EH (cell line): Measurements from ENCODE around the gene DNMT3A.

Source experiments
- DNase-seq: peaks from one replicate; pipeline ENCODE4 v3.0.0-alpha.2; 2015; ENCODE audit warnings: low read depth

Gene DNMT3A

DNA sequence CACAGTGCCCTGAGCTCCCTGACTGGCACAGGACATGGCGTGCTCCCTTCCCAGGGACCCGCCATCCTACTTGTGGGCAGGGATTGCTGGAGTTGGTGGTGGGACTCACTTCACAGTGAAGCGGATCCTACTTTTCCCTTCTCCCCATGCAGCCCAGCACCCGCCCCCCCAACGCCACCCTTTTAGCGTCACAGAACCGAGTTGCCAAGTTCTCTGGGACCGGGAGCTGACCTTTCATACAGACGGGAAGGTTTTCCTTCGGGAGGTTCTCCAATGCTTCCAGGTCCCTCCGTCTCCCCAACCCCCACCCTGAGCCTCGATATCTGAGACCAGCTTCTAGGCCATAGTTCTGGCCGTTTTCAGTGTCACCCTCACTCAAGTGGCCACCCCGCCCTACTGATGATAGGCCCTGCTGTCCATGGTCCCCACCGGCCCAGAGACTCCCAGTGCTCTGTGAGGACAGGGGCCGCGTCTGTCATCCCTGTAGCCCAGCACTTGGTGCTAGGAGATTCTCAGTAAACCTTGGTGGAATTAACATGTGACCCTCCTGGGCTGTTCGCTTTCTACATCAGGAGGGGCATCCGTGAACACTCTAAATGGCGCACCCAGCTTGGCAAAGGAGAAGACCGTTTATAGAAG lies 1.6 kb upstream of the DNMT3A start:
- no peak for DNase-seq

DNA sequence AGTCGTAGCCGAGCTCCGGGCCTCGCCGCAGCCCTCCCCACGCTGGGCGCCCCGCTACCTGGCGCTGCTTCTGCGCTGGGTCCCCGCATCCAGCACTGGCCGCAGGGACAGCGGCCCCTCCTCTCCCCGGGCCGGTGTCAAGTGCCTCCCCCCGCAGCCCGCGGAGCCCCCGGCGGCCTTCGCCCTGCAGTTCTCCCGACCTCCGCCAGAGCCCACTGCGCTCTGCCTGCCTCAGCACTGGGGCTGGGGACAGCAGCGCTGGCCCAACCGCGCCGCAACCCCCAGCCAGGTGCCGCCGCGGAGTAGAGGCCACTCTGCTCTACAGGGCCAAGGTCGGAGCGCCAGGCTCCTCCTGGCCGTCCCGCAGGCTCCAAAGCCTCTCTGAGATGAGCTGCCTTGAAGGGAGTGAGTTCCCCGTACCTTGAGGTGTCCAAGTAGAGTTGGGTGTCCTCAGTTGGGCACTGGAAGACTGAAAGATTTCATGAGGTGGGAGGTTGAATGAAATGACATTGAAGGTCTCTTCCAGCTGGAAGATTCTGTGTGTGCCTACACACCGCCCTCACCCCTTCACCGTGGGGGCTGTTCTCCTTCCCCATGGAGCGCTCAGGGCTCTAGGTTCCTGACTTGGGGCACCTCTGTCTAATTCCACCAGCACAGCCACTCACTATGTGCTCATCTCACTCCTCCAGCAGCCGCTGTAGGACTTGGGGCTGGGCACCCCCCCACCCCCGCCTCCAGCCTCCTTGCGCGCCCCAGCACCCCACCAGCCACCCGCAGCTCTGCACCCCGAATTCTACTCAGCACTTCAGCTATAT lies 854 bp upstream of the DNMT3A start:
- peak; percentile 81 for DNase-seq

DNA sequence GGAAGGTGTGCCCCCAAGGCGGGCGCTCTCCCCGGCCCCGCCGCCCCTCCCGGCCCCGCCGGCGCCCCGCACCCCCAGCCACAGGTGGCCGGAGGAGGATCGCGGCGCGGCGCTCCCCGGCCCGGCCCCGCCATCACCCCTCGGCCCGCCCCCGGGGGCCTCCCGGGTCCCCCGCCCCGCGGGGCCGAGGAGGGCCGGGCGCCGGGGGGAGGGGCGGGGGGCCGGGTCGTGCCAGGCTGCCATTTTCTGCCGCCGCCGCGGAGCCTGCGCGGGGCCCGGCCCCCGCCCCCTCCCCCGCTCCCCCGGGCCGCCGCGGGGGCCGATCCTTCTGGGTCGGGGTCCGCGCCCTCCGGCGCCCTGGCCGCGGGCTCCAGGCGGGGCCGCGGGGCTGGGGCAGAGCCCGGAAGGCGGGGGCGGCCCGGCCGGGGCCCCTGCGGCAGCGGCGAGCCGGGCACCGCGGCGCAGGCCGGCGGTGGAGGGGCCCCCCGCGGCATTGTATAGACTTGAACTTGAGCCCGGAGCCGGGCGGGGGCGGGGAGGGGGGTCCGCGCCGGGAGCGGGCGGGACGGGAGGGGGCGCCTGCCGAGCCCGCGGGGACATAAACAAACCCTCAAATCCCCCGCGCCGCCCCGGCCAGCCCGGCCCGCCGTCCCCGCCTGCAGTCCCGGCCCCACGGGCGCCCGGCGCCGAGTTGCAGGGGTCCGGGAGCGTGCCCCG lies 556 bp downstream of the DNMT3A start:
- no peak for DNase-seq

DNA sequence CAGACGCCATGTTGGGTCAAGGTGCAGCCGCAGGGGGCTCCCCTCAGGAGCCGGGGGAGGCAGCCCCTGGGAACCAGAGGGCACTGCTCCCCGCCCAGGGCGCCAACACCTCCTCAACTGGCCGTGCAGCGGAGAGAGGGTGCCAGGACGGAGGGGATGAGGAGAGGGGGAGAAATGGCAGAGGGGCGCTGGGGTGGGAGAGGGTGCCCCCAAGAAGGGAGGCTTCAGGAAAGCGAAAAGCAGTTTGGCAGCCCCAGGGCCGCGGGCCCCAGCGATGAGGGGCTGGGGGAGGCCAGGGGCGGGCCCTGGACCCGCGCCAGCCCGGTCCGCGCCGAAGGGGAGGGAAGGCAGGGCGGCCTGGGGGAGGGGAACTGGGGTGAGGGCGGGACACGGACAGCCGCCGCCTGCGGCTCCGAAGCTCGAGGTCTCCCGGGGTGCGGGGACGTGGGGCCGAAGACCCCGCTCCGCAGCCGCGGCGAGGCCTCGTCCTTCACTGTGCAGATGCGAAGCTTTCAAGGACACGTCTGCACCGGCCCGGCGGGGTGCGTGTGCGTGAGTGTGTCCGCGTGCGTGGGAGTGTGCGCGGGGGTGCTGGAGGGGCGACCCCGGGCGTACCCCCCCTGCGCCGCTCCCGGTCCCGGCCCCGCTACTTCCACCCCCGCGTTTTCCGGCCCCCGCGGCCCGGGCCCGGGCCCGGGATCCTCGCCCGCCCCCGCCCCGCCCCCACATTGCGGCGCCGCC lies 1.4 kb downstream of the DNMT3A start:
- DNase-seq = no peak

DNA sequence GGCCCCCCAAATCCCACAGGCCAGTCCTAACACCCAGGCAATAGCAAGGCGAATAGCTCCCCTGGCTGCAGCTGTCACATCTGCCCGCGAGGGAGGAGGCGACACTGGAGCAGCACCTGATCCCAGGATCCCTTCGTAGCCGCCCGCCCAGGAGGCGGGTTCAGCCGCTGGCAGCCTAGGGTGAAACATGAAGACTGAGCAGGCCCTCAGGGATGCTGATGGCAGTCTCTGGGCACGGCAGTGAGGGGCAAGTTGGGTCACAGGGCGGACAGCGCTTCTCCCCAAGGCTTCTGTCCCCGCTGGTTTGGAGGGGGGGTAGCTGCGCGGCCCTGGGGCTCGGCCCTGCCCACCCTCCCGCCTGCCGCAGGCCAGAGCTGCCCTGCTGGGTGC lies 1.9 kb downstream of the DNMT3A start:
- no peak for DNase-seq

DNA sequence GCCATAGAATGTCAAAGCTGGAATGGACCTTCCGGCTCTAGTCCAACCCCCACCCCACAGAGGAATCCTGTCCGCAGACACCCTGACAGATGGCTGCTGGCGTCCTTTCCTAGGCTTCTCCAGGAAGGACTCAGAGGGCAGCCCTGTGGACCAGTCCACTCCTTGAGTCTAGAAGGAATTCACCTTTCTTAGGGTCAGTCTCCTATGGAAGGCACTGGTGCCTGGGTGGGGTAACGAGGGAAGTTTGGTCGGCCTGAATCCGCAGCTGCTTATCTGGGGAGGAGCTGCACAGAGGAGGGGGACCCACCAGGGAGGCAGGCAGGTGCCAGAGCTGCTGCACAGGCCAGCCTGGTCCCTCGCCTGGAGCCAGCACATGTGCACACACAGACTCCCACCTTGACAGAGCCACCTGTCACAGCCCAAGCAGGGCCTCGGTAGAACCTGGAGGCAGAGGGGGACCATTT lies 2.5 kb downstream of the DNMT3A start:
- no peak for DNase-seq

DNA sequence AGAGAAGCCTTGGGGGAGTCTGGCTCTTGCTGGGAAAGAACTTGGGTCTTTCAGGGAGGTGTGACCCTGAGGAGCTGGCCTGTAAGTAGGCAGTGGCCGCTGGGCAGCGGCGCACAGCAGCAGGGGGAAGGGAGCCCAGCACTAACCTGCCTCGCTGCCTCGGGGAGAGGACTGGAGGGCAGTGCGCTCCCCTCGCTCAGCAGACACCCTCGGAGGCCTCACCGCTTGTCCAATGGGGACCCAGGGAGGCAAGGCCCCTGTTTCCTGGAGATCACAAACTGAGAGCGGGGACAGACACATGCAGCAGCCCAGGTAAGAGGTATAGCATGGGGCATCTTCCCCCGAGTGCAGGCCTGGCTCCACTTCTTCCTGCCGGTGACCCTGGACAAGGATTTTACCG lies 3.3 kb downstream of the DNMT3A start:
- DNase-seq = no peak

DNA sequence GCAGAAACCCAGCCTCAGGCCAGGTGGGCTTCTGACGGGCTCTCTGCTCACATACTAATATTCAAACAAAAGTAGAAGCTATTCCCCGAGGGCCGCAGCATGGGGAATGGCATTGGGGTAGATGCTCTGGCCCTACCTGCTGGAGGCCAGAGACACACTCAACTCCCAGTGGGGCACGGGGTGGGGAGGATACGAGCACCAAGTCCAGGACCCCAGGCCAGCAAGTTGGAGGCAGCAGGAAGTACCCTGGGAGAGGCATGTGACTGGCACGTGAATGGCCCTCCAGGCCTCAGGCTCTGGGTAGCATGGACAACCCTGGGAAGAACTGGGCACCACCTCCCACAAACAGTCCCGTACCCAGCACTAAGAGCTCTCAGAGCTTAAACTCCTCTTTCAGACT lies 3.8 kb downstream of the DNMT3A start:
- no peak for DNase-seq

DNA sequence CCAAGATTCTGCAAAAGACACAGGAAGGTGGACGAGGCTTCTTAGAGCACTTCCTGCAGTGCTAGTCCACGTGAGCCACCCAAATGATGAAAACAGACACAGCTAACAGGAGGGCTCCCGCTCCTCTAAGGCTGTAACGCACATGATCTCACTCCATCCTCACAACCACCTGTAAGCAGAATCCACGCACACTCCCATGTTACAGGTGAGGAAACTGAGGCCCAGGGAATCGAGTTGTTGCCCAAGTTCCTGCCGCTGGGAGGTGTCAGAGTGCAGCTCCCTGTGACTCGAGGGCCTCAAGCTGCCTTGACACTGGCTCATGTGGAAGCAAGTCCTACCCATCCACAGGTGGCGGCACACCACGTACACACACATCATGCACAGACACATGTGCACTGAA lies 4.4 kb downstream of the DNMT3A start:
- DNase-seq = no peak

DNA sequence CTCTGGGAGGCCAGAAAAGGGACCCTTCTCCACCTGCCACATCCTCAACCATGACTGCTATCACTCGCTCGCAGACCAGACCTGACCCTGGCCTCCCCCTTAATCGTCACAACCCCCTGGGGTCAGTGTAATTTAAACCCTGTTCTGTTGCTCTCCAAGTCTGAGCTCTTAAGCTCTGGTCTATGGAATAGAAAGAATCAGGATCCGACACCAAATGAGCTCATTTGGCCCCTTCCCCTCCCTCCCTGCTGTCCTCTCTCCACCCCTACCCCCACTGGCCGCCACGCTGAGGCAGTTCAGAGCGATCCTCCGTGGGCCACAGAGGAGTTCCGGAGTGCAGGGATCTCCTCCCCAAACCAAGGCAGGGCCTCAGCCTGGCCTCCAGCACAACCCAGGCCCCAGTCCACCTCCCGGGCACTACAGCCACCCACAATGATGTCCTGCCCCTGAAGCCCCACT lies 5.3 kb downstream of the DNMT3A start:
- no peak for DNase-seq

DNA sequence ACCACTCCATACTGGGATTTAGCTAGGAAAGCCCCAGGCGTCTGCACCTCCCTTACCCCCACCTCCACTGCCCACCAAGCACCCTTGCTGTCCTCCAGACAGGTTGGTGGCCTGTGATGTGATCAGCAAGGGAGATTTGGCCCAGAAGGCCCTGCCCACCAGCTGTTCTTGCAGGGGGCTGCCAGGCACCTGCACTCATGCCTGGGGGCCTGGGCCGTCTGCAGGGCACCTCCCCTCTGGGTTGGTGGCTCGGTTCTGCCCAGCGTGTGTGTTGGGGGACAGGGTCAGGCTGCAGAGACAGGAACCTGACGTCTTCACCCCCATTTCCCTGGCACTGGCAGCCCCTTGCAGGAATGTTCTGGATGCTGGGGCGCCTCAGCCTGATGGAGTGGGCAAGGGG lies 5.8 kb downstream of the DNMT3A start:
- no peak for DNase-seq

DNA sequence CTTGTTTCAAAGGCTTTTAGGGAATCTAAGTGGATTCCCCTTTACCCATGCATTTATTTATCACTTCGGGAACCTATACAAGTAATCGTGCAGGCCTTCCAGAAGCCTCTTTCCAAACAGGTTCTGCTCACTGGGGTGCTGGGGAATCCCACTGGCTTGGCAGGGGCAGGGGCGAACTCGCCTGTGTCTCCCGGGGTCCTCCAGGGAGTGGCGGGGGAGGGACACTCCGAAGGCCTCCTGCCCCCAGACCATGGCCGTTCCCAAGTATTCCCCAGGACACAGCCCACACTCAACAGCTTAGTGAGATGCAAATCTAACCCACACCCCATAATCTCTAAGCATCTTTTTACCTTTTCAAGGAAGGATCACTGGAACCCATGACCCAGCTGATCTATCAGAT lies 6.5 kb downstream of the DNMT3A start:
- no peak for DNase-seq

DNA sequence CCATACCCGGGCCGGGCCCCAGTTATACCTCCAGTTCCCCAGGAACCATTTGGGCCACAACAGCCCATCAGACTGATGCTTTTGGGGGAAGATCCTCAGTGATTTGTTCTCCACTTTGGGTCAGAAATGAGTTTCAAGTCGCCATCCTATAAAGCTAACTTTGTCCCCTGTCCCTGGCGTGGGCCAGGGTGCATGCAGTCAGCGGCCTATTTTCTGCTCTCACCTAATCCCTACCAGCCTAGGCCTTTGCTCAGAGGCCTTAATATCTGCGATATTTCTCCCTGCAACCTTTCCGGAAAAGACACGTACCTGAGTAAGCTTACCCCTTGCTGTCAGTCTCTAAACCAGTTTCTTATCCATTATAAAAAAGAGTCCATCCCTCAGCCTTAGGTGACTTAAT lies 7.2 kb downstream of the DNMT3A start:
- no peak for DNase-seq

DNA sequence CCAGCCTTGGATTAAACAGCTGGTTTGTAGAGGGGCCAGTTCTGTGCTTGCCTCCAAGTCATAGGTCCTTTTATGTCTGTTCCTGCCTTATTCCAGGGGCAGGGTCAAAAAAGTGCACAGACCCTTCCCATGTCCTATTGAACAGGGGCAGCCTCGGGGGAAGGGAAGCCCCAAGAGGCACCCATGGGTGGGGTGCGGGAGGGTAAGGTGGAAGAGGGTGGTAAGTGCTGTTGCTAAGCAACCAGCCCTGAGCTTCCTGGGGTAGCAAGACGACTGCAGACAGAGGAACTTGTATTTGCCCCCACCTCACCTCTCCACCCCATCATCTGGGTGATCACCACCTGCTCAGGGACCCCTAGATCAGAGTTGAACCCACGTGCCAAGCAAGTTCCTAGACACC lies 7.7 kb downstream of the DNMT3A start:
- no peak for DNase-seq

DNA sequence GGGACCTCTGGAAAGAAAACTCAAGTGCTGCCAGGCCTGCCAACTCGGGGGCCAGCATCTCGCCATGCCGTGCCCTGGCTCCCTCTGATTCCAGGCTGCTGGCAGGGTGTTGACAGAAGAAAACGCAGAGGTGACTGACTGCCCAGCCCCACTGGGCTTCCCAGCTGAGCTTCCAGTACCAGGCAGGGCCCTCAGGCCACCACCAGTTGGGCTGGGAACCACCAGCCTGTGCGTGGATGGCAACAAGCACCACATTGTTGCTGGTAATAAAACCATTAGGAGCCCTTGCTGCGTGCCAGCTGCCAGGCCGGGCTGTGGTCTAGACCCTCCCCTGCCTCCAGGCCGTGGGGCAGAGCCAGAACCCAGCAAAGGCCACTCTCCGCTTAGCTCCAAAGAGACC lies 9.2 kb downstream of the DNMT3A start:
- no peak for DNase-seq

DNA sequence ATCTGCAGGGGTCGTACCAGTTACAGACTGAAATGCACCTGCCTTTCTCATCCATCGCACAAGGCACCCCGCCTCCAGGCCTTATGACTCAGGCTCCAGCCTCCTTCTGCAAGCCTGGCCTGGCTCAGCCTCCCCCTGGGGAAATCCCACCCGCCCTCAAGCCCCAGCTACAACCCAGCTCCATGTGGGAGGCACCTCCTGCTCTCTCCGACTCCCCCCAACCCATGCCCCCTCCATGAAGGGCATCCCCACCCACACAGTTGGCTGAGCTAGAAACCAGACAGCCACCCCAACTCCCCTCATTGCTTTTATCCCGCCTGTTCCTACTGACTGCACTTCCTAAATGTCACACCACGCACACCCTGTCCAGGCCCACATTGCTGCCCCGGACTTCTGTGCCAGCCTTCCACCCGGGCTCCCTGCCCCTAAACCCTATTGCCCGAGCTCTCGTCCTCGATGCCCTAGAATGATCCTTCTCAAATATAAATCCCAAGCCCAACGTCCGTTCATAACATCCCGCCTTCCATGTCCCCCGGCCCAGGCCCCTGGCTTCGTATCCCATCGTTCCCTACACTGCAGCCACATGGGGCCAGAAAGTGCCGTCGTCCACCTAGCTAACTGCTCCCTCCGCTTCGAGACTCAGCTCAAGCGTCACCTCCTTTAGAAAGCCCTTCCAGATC lies 9.9 kb downstream of the DNMT3A start:
- no peak for DNase-seq

DNA sequence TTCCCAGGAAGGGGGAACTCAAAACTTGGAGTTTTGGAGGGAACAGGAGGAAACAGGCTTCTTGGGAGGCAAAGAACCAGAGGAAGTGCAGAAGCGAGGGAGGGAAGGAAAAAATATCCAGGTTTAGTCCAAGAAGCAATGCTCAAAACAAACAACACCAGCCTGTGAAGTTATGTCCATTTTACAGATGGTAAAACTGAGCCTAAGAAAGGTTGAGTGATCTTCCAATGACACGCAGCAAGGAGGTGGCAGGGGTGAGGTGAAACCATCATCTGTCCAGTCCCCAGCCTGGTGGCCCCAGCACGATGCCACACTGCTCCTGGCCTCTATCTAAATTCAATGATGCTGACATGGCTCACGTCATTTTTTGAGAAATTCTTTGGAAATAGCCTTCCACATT lies 10.8 kb downstream of the DNMT3A start:
- DNase-seq = no peak

DNA sequence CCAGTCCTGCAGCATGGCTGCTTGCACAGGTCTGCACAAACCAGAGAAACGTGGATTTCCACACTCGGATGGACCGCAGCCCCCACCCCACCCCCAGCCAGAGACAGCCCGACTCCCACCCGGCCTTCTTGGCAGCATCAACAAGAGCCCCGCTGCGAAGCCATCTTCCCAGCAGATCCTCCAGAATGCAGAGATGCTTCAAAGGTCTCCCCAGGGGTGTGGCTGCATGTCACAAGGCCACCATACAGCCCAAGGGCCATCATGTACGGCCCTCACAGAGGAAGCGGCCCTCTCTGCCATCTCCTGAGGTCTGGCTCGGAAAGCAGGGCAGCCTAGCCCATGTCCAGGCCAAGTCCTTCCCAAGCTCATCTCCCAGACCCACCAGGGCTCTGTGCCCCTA lies 11.5 kb downstream of the DNMT3A start:
- DNase-seq = no peak

DNA sequence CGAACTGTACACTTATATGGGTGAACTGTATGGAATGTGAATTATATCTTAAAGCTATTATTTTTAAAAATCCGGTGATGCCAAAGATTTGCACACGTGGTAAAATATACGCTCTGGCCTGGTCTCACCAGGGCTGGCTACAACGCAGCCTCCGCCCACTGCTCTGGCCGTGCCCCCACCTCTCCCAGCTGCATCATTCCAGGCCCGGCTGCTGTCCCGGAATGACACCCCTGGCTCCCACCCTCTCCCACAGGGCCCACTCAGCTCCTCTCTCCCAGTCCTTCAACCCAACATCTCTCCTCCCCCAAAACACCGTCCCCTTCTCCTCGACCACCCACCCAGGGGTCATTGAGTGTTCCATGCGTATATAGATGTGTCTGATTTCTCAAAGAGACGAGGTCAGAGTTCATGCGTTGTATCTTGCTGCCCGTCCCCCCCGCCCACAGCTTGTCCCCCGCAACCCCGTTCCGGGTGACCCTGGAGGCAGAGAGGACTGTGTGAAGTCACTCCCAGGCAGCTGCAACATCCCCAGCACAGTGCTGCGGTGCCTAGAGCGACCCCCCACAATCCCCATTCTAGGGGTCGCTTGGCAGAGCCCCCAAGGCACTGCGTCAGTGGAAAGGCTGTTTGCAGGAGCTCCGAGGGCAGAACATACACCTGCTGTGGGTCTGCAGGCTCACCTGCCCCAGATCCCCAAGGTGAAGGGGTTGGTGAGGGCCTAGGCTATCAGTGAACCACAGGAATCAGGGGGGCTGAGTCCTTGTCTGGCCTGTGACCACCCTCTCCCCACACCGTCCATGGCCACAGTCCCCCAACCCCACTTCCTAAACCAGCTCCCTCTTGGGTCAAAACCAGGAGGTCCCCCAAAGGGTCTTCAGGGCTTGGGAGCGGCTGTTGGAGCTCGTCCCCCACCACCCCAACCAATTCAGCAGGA lies 13.3 kb downstream of the DNMT3A start:
- DNase-seq = no peak

DNA sequence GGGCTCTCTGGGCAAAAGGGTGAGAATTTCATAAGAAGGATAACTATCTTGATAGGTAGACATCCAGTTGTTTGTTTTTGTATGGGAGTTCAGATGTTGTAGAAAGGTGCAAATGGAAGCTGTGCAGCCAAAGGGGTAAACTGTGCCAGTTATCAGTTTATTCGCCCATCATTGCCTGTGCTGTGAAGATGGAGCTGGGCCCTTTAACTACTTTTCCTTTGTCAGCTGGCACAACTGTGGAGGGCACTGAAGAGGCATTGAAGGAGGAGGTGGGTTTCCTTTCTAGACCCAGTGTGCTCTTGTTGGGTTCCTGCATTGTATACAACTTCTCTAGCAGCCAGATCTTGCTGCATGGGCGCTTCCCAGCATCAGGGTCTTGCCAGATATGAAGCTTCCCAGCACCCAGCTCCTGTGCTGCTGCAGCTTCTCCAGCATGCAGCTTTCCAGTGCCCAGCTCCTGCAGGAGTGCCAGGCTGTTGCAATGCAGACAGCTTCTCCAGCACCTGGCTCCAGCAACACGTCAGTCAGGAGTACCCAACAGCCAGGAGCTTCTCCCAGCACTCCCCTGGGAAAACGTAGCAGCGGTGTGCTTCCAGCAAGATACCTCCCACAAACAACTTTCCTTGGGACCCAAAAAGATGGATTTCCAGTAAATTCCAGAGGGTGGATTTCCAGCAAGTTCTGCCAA lies 15.3 kb downstream of the DNMT3A start:
- DNase-seq = no peak
